ENCODE results near the gene VPS4A. TPM values are rescaled to one million over a fixed set of nuclear protein-coding genes. Genes with fewer than 3 reads are reported as not detected.

VPS4A gene
- total RNA-seq (2022): 31.4 and 34.4 TPM in 2 replicates
- Bru-seq, nascent RNA: percentile 66 among the genes with signal in this experiment
- BruChase-seq, experiment 1, labeled RNA remaining after a 6-hour chase: percentile 90 among the genes with signal in this experiment
- percentile 82 among the genes with signal in this experiment for BruChase-seq, experiment 2, labeled RNA remaining after a 2-hour chase
- long read RNA-seq, full-length matches to known transcripts: 81 of 138 reads
- long read RNA-seq, partial matches to known transcripts: 15 of 138 reads
- long read RNA-seq, other reads (novel, unspliced or antisense): 42 of 138 reads

DNA sequence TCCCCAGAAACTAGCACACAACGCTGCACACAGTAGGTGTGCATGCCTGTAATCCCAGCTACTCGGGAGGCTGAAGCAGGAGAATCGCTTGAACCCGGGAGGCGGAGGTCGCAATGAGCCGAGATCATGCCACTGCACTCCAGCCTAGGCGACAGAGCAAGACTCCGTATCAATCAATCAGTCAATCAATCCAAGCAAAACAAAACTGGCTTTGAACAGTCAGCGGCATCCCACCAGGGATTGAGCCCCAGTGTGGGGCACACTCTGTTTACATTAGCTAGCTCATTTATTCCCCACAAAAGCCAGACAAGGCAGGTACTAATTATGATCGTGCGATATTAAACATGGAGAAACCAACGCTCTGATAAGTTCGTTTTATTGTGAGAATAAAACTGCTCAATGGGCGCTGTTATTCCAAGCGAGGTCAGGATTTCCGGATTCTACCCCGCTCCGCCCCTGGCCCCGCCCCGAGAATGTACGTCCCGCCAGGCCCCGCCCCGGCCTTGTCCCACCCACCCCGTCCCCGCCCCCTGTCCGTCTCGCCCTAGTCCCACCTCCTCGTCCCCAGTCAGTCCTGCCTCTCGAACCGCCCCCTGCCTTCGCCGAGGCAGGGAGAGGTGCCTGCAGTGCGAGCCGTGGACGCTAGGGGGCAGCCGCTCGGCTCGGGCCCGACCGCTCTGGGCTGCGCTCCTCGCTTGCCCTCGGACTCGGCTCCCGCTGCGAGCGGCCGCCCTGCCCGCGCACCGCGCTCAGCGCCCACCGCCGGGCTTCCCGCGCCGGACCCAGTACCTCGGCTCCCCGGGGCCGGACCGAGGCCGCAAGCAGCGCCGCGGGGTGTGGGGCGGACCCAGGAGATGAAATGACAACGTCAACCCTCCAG lies at the start of gene VPS4A:
VPS4A (plus strand) TSS at position 698 of the 880 bp plus-strand sequence; CDS start at position 860, 162 bp downstream.
- CTCF ChIA-PET: interaction anchor here (0.5 kb wide), 1 partner anchor 229 kb away, joined by 6 read pairs; no protein-coding TSS in a partner anchor
- TF ChIP-seq CTCF (IDR thresholded peaks at IDR 0.05; ENCODE audit: unreplicated experiment): peak; percentile 91
- no peaks in the 10 kb centered on the region for H3K9me3 Mint-ChIP-seq (ENCODE audit: low read depth, unreplicated experiment)
- peak within 1 kb of the TSS; percentile 87 for H3K4me3 Mint-ChIP-seq (ENCODE audit: low read depth, unreplicated experiment)
- peaks cover 47% of the 10 kb centered on the region for H3K36me3 Mint-ChIP-seq (ENCODE audit: insufficient read depth, unreplicated experiment)
- peaks cover 8% of the 10 kb centered on the region for H3K4me1 Mint-ChIP-seq (ENCODE audit: low read depth, unreplicated experiment)
- intact Hi-C loops (cut with micrococcal nuclease; ENCODE audit: unreplicated experiment): no loop called here
- peak within 1 kb of the TSS; percentile 75 for H3K27ac Mint-ChIP-seq (ENCODE audit: unreplicated experiment)
- peak; percentile 99 for DNase-seq
- H3K27me3 Mint-ChIP-seq (ENCODE audit: unreplicated experiment): no peaks in the 10 kb centered on the region
- no TSS peak for BruUV-seq (replicated peaks)

- BruUV-seq (replicated peaks): no TSS peak
- CTCF ChIA-PET: no interaction called here
- Mint-ChIP-seq H3K4me1 (ENCODE audit: low read depth, unreplicated experiment) (no peaks in the 10 kb centered on the region), H3K4me3 (ENCODE audit: low read depth, unreplicated experiment) (no peak overlapping the region), H3K27me3 (ENCODE audit: unreplicated experiment) (no peaks in the 10 kb centered on the region), H3K27ac (ENCODE audit: unreplicated experiment) (no peak overlapping the region), H3K36me3 (ENCODE audit: insufficient read depth, unreplicated experiment) (peaks cover 12% of the 10 kb centered on the region), H3K9me3 (ENCODE audit: low read depth, unreplicated experiment) (no peaks in the 10 kb centered on the region)
- intact Hi-C loops (cut with micrococcal nuclease; ENCODE audit: unreplicated experiment): no loop called here
- no peak for DNase-seq
- no peak for TF ChIP-seq CTCF (IDR thresholded peaks at IDR 0.05; ENCODE audit: unreplicated experiment)
Measured at GRCh38 chr16:69266334-69267063, 44.7 kb upstream of the VPS4A start.

- CTCF ChIA-PET: interaction anchor here (1.1 kb wide), 1 partner anchor 11 kb away, joined by 4 read pairs; no protein-coding TSS in a partner anchor
- no peak for DNase-seq
- intact Hi-C loops (cut with micrococcal nuclease; ENCODE audit: unreplicated experiment): no loop called here
- Mint-ChIP-seq H3K4me3 (ENCODE audit: low read depth, unreplicated experiment) (no peak overlapping the region), H3K36me3 (ENCODE audit: insufficient read depth, unreplicated experiment) (peaks cover 5% of the 10 kb centered on the region), H3K27ac (ENCODE audit: unreplicated experiment) (no peak overlapping the region), H3K27me3 (ENCODE audit: unreplicated experiment) (no peaks in the 10 kb centered on the region), H3K4me1 (ENCODE audit: low read depth, unreplicated experiment) (no peaks in the 10 kb centered on the region), H3K9me3 (ENCODE audit: low read depth, unreplicated experiment) (no peaks in the 10 kb centered on the region)
- BruUV-seq (replicated peaks): no TSS peak
- TF ChIP-seq CTCF (IDR thresholded peaks at IDR 0.05; ENCODE audit: unreplicated experiment): no peak
Measured at GRCh38 chr16:69267633-69268032, 43.5 kb upstream of the VPS4A start.

DNA sequence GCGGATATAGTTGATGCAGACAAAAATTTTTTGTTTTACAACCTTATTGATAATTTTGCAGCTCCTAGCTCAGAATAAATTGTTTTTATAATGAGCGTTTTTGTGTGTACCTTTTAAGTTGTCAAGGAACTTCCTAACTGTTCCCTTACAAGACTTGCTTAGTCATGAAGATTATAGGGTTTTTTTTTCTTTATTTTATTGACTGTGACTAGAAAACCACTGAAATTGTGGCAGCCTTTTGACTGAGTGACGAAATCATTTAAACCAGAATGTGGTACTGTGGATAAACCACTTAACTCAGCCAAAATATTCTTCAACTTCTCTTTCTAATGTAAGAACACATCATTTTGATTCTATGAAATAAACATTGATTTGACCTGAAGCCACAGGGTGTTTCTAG lies 40.8 kb upstream of the VPS4A start:
- intact Hi-C loops (cut with micrococcal nuclease; ENCODE audit: unreplicated experiment): no loop called here

More for the DNA sequence above, 40.8 kb upstream of the VPS4A start:
- BruUV-seq (replicated peaks): no TSS peak
- TF ChIP-seq CTCF (IDR thresholded peaks at IDR 0.05; ENCODE audit: unreplicated experiment): no peak
- CTCF ChIA-PET: interaction anchor here (1.0 kb wide), 1 partner anchor 15 kb away, joined by 3 read pairs; no protein-coding TSS in a partner anchor
- DNase-seq: no peak
- Mint-ChIP-seq H3K27ac (ENCODE audit: unreplicated experiment) (no peak overlapping the region), H3K4me3 (ENCODE audit: low read depth, unreplicated experiment) (no peak overlapping the region), H3K36me3 (ENCODE audit: insufficient read depth, unreplicated experiment) (no peaks in the 10 kb centered on the region), H3K27me3 (ENCODE audit: unreplicated experiment) (no peaks in the 10 kb centered on the region), H3K4me1 (ENCODE audit: low read depth, unreplicated experiment) (no peaks in the 10 kb centered on the region), H3K9me3 (ENCODE audit: low read depth, unreplicated experiment) (no peaks in the 10 kb centered on the region)
